Panc1 (cell line): ENCODE data around the gene GON4L.

Experiments
- CTCF ChIP-seq: fragments of 450-650 bp; IDR thresholded peaks from 2 replicates; pipeline ENCODE4 v1.5.1; 2017; ENCODE audit warnings: mild to moderate bottlenecking
- POLR2AphosphoS5 ChIP-seq: IDR thresholded peaks from 2 replicates; pipeline ENCODE4 v1.6.1; 2012; ENCODE audit warnings: mild to moderate bottlenecking, low read depth, low read length, moderate library complexity
- REST ChIP-seq, 2 experiments: IDR thresholded peaks; 2 replicates each; pipeline ENCODE4 v1.6.1; 2011 to 2012; ENCODE audit warnings: low read depth in 2 of 2, control low read depth in 1 of 2, low read length in 1 of 2, mild to moderate bottlenecking in 1 of 2, moderate library complexity in 1 of 2; ENCODE audit not compliant: insufficient read depth in 1 of 2
- SIN3A ChIP-seq: IDR thresholded peaks from 2 replicates; pipeline ENCODE4 v1.6.1; 2012; ENCODE audit warnings: low read depth, mild to moderate bottlenecking, low read length, moderate library complexity, borderline replicate concordance; ENCODE audit not compliant: insufficient read depth
- TCF7L2 ChIP-seq: IDR thresholded peaks from 2 replicates; pipeline ENCODE4 v1.6.1; 2011; ENCODE audit warnings: mild to moderate bottlenecking, low read depth, low read length, inconsistent platforms

GRCh38 chr1:155858800-155859233, 1.8 kb upstream of the GON4L start:
- TF ChIP-seq CTCF: no peak
- no peak for TF ChIP-seq POLR2AphosphoS5
- TF ChIP-seq TCF7L2: no peak
- no peak for TF ChIP-seq SIN3A
- TF ChIP-seq REST (IDR thresholded peaks at IDR 0.05; ENCODE audit: insufficient read depth in 1 of 2, low read depth in 2 of 2, low read length in 1 of 2): no peak
